SKM-1 (cell line): ENCODE results near the gene EEF1A2.

Experiments
- DNase-seq: peaks from one replicate; lab custom pipeline; 2025; ENCODE audit not compliant: unreplicated experiment; lab: John Stamatoyannopoulos, UW

EEF1A2 gene

GRCh38 chr20:63520934-63521601 is 22.2 kb upstream of the EEF1A2 start:
- DNase-seq = no peak

- peak; percentile 13 for DNase-seq
Measured at GRCh38 chr20:63520504-63520933, 21.6 kb upstream of the EEF1A2 start, which contains the start of gene PPDPF. TSS of gene PPDPF (plus strand) at chr20:63520765. CDS start at chr20:63521309, 544 bp downstream.

- DNase-seq = no peak
Measured at GRCh38 chr20:63519668-63520503, 21.0 kb upstream of the EEF1A2 start.

- no peak for DNase-seq
Measured at GRCh38 chr20:63518946-63519667, 20.2 kb upstream of the EEF1A2 start.

GRCh38 chr20:63518351-63518861 is 19.5 kb upstream of the EEF1A2 start:
- DNase-seq = no peak

- no peak for DNase-seq
Measured at GRCh38 chr20:63517376-63518309, 18.8 kb upstream of the EEF1A2 start.

- DNase-seq = peak; percentile 15
Measured at GRCh38 chr20:63514520-63514919, 15.6 kb upstream of the EEF1A2 start.

GRCh38 chr20:63513207-63513606 is 14.3 kb upstream of the EEF1A2 start:
- no peak for DNase-seq

- DNase-seq = no peak
Measured at GRCh38 chr20:63509088-63509564, 10.2 kb upstream of the EEF1A2 start.

- no peak for DNase-seq
Measured at GRCh38 chr20:63508072-63508768, 9.3 kb upstream of the EEF1A2 start.

GRCh38 chr20:63507083-63507743 is 8.3 kb upstream of the EEF1A2 start:
- DNase-seq = no peak

GRCh38 chr20:63505723-63506122 is 6.8 kb upstream of the EEF1A2 start:
- no peak for DNase-seq

- no peak for DNase-seq
Measured at GRCh38 chr20:63505281-63505680, 6.4 kb upstream of the EEF1A2 start.

- DNase-seq = no peak
Measured at GRCh38 chr20:63504642-63505041, 5.8 kb upstream of the EEF1A2 start.

- no peak for DNase-seq
Measured at GRCh38 chr20:63503524-63503923, 4.6 kb upstream of the EEF1A2 start.

GRCh38 chr20:63502671-63503172 is 3.8 kb upstream of the EEF1A2 start:
- no peak for DNase-seq

- no peak for DNase-seq
Measured at GRCh38 chr20:63501818-63502670, 3.2 kb upstream of the EEF1A2 start.
